Transverse colon (tissue), 4 donors: ENCODE measurements around the gene IL1A.

Source experiments
- POLR2AphosphoS5 ChIP-seq, 3 donors: sonication (generic); formaldehyde crosslinking; IDR thresholded peaks; one replicate each; pipeline ENCODE4 v1.6.1; 2016; ENCODE audit warnings: antibody characterized with exemption in 3 of 3
- TF ChIP-seq, protein P1 (sequence below), 5 experiments: fragments of 200-600 bp in 3 of 5; fragments of 450-650 bp in 2 of 5; sonication (generic) in 3 of 5; IDR thresholded peaks; 1 replicate in 2 of 5; 2 replicates in 3 of 5; pipeline ENCODE4 v1.5.1; 2016 to 2017; ENCODE audit warnings: antibody characterized with exemption in 5 of 5, inconsistent platforms in 3 of 5, mild to moderate bottlenecking in 2 of 5, moderate library complexity in 1 of 5

- TF ChIP-seq, protein P1, sequence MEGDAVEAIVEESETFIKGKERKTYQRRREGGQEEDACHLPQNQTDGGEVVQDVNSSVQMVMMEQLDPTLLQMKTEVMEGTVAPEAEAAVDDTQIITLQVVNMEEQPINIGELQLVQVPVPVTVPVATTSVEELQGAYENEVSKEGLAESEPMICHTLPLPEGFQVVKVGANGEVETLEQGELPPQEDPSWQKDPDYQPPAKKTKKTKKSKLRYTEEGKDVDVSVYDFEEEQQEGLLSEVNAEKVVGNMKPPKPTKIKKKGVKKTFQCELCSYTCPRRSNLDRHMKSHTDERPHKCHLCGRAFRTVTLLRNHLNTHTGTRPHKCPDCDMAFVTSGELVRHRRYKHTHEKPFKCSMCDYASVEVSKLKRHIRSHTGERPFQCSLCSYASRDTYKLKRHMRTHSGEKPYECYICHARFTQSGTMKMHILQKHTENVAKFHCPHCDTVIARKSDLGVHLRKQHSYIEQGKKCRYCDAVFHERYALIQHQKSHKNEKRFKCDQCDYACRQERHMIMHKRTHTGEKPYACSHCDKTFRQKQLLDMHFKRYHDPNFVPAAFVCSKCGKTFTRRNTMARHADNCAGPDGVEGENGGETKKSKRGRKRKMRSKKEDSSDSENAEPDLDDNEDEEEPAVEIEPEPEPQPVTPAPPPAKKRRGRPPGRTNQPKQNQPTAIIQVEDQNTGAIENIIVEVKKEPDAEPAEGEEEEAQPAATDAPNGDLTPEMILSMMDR (IDR thresholded peaks at IDR 0.05), result no peak
- no peak for TF ChIP-seq POLR2AphosphoS5 (IDR thresholded peaks at IDR 0.05)
These were observed 30.0 kb upstream of the IL1A start for GRCh38 chr2:112814278-112814677.
